NOMO-1 (cell line): Measurements from ENCODE around the gene MGAT5.

Experiments used
- DNase-seq, 2 experiments: peaks; one replicate each; lab custom pipeline; 2025; ENCODE audit not compliant: unreplicated experiment in 2 of 2; lab: John Stamatoyannopoulos, UW

Gene MGAT5

DNA sequence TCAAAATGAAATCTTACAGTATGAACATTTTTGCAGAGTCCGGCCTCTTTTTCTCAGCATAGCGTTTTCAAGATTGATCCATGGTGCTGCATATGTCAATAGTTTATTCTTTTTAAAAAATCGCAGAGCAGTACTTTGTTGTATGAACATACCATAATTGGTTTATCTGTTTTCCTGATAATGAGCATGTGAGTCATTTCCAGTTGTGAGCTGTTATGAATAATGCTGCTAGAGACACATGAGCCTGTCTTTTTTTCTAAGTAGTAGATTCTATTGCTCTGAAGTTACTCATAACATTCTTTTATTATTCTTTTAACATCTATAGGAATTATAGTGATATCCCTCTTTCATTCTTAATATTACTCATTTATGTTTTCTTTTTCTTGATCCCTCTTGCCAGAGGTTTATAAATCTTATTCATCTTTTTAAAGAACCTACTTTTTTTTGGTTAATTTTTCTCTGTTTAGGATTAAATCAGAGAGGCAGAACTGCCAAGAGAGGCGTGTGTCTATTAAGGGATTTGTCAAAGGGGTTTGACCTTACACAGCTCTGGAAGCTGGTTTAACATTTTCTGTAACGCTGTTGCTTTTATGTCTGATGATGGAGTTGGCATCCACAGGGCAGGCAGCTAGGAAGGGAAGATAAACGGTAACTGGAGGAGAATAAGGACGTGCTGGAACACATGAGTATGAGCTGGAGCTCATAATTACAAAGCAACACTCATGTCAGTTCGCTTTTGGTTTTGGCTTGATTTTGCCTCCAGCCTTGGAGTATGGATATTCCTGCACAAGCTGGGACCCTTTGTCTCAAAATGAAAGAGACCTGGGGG lies 47.4 kb downstream of the MGAT5 start:
- DNase-seq, result no peak

DNA sequence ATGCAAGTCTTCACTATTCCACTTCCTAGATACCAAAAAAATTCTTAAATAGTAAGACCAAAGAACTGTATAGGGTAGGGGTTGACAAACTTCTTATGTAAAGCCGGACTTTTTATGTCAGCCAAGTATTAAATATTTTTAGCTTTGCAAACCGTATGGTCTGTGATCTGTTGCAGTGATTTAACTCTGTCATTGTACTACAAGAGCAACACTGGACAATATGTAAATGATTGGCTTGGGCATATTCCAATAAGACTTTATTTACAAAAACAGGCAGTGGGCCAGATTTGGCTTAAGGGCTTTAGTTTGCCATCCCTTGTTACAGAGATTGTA lies 48.0 kb downstream of the MGAT5 start:
- DNase-seq, result no peak

DNA sequence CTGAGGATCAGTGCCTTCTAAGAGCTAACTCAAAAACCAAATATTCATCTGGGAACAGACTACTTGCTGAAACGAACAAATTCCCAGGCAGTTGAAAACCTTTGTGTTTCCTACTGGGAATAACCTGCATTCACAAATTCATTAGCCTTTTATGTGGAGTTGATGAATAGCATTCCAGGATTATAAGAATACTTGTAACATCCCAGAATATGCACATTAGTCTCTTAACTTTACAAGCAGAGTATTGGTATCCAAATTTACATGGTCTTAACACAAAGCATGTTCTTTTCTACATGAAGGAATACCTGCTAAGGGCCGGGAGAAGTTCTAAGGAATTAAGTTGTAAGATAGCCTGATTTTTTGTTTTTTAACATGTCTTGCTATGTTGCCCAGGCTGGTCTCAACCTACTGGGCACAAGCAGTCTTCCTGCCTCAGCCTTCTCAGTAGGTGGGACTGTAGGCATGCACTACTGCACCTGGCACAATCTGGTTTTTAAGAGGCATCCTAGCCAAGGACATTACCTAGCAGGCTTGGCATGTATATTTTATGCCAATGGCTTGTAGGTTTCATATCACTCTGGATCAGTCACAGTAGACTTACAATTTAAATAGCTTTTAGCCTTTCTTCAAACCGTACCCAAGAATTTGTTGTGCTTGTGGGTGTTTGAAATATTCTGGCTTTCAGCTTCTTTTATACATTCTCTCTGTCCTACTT lies 50.7 kb downstream of the MGAT5 start:
- no peak for DNase-seq

DNA sequence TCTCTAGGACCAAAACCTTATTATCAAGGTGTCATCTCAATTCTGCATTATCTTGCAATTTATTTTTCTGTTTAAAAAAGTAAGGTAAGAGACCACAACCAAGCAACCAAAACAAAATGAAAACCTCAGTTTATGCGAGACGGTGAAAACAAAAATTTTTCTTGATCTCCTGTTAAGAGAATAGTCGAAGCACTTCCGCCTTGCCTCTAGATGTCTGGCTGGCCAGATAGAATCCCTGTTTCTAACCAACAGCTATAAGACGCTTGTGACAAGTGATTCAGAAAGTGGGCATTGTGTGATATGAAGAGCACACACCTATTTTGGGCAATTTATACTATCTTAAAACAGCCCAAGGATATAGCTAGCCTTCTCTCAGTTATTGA lies 51.2 kb downstream of the MGAT5 start:
- DNase-seq, result no peak

DNA sequence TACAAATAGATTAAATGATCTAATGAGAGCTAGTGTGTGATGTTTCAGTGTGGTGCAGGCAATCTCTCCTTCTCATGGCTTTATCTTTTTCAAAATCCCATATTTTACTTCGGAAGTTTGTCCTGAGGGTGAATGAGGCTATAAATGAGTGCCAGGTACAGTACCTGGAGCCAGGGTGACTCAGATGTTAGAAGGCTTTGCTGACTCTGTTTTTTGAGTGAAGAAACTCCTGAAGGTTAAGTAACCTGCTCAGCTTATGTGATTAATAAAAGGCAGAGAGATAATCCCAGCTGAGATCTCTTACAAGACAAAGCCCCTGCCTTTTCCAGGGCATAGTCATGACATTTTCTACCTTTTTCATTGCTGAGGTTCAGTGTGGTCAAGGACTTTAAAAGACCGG lies 52.6 kb downstream of the MGAT5 start:
- no peak for DNase-seq

DNA sequence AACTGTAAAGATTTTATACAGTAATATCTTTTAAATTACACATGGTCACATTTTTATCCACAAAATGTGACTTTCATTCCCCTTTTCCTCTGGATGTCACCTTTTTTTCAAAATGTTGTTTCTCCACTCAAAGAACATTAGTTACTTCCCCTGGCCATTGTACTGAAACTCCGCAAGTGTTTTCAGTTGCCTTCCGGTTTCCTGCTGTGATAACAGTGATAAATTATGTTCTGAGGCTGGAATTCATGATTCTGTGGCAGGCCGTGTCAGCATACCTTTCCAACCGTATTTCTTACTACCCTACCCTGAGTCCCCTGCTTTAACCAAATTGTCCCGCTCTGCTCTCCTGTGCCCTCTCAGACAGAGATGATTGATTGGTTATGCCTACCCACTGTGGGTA lies 53.5 kb downstream of the MGAT5 start:
- DNase-seq, result no peak

DNA sequence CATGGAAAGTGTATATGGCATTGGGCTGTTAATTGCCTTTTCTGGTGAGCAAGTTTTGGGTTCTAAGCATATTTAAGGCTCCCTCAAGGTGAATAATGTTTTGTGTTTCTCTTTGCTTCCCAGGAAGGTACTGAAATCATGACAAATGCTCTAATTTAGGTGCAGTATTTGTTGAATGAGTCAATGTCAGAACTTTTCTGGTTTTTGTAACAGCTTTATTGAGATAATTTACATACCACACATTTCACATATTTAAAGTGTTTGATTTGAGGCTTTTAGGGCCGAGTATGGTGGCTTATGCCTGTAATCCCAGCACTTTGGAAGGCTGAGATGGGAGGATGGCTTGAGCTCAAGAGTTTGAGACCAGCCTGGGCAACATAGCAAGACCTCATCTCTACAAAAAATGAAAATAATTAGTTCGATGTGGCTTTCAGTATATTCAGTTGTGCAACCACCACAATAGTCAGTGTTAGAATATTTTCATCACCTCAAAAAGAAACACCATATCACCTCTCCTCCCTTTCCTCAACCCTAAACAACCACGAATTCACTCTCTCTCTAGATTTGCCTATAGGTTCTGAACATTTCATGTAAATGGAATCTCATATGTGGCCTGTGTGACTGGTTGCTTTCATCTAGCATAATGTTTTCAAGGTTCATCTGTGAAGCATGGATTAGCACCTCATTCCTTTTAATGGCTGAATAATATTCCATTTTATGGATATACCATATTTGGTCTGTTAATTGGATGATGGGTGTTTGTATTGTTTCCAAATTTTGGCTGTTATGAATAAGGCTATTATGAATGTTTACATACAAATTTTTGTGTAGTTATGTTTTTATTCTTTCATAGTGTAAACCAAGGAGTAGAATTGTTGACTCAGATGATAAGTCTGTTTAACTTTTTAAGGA lies 54.9 kb downstream of the MGAT5 start:
- DNase-seq, result no peak

DNA sequence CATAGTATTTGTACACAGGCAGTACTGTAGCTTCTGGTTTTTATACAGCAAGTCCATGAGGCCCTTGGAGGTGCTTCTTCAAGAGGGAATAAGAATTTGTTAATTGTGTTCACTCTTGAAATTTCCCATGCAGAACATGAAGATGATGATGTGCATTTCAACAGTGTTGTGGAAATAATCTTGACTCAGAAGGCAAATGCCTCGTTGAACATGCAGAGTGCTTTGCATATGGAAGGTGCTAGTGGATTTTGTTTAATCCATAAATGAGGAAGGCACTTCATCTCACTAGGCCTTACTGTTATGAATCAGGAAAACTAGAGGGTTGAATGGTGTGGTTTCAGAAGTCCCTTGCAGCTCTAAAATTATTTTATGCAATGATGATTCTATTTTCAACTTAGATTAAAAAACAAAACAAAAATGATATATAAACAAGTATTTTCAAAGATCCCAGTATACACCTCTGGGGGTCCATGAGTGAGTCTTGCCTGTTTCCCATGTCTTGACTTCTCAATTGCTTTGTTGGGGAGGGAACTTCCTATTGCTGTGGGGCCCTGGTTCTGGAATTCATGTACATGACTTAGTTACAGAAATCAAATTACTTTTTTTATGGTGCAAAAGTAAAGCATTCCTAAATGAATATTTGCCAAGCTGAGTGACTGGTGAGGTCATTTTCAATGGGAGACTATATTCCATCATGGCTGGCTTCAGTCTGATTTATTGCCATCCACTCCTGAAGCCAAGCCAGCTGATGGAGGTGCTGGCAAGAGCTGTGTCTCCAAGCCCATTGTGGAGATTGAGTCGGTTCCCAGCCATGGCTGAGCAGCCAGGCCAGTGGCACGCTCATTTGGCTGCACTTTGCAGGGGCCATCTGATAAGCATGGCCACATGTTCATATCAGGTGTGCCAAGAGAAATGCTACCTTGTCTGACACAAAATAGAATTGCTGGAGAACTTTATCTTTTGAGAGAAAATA lies 56.5 kb downstream of the MGAT5 start:
- no peak for DNase-seq

DNA sequence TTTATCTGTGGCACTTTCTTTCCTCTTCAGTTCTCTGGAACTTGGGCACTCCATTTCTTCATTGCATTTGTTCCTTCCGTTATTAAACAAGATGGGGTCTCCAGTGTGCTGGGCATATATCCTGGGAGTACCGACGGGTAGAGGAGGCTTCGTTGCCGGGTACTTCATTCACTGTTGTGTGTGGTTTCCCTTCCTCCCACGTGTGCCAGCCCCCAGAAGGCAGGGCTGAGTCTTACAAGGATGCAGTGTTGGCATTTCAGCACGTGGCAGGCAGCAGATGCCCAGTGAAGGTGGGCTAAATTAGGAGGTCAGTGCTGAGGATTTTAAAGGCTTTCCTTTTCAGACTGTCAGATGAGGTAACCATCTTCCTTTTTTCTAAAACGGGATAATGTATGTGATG lies 58.6 kb downstream of the MGAT5 start:
- DNase-seq, result no peak

DNA sequence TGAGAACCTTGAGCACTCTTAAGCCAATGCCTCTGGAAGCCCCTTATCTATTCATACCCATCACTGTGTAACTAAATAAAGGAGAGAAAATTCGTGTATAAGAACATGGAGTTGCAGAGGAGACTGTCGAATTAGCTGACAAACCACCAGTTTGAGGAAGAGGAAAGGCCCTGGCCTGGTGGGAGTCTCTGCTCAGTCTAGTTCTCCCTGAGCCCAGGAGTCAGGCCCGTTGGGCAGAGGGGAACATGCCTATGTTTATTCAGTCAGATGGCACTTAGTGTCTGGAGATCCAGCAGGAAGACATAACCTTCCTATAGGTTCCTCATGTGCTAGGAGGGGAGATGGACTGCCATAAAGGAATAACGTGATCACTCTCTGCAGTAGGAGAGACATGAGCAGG lies 60.3 kb downstream of the MGAT5 start:
- DNase-seq, result no peak

DNA sequence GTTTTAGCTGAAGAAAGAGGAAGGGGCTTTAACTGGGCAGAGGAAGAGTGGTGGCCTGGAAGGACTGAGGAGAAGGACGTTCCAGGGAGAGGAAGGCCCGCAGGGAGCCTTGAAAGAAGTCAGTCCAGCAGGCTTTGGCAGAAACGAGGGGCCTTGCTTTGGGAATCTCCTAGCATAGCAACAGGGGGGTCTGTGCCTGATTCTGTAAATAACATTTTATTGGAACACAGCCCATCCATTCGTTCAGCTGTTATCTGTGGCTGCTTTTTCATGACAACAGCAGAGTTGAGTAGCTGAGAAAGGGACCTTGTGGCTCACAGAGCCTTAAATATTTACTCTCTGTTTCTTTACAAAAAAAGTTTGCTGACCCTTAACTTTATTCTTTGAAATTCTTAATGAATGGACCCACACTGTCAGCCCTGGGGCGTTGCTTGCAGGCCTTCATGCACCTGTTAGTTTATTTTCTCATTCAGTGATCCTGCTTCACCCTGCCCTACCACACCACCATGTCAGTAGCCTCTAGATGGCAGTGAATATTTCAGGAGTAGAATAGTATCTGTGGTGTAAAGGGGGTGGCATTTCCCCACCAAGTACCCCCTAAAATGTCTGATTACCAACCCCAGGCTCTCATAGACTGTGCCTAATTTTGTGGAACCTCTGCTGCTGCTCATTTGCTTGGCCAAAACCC lies 61.0 kb downstream of the MGAT5 start:
- DNase-seq, result no peak

DNA sequence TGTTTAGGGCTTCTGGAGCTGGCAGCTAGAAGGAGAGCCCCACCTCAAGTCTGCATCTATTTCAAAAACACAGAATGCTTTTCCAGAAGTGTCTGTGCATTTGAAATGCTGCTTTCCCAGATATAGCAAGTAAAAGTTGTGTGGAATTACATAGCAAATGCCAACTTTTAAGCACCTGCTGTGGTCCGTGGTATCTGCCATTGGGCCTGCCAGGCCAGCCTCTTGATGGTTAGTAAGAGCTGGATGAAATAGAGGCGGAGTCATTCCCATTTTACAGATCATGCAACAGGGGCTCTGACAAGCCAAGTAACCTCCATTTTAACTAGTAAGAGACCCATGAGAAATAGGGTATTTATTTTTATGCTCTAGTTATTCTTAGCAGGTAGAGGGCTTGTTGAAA lies 61.6 kb downstream of the MGAT5 start:
- no peak for DNase-seq

DNA sequence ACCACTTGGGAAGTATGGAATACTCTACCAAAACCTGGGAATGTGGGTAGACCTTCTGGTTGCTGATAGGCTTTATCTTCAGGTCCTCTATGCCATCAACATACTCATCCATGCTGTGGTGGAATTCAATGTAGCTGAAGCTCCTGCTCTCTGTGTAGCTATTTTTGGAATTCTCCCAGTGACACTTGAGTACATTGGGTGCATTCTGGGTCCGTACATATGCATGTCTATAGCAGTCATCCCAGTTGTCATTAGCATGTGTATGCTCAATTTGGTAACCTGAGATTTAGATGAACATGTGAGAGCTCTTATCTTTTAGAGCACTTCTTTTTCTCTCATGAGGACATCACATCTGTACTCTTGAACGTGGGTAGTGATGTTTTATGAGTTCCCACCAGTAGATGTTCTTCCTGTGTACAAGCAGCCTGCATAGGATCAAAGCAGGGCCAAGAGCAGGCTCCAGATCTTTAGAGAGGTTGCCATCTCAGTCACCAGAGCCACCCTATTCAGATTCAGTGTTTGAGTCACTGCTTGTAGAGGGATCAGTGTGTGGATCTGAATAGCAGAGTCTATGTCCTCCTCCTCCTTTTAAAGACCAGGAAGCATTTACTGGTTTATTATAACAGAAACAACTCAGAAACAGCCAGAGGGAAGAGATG lies 65.9 kb downstream of the MGAT5 start:
- DNase-seq, result no peak

DNA sequence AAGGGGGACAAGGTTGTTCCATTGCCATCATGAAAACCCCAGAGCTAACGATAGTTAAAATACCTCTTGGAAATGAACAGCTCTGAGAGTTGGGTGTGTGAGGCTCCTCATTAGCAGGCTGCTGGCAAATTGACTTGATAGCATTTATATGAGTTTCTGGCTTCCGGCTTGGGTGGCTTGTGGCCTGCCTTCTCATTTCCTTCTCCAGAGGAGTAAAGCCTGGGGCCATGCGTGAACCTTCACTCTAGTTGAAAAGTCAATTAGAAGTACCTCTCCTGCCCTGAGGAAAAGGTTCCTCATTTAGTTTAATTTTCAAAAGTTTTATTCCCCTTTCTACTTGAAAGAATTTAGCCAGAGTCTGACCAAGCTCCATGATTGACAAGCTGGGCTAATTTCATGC lies 67.1 kb downstream of the MGAT5 start:
- DNase-seq, result peak; percentile 32 to 50

DNA sequence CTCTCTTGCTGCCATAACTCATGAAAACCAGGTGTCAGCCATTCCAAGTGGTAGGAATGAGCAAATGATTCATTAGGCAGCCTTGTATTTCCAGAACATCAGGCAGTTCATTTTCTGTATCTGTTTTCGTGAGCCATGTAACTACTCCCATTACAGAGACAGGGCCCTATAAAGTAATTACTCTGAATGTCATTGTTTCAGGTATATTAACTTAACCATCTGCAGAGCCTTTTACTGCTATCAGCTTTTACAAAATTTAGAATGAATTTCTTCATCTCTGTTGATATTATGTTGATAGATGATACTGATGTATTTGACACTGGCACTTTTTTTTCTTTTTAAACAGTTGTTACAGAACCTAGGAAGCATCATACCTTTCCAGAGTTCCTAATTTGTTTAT lies 69.9 kb downstream of the MGAT5 start:
- DNase-seq, result no peak

DNA sequence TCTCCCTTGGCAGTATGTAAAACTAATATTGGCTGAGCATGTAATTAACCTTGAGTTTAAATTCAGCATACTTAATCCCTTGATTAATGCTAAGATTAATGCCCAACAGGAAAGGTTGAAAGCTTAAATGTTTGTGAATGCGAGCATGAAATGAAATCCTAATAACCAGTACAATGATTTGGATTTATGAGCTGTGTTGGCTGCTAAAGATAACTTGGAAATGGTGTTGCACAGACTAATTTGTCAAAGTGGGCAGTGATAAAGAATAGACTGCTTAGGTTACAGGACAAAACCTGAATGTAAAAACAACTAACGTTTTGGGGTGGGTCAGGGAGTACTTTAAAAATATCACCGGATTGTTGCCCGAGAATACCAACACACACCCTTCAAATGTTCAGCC lies 70.6 kb downstream of the MGAT5 start:
- no peak for DNase-seq

DNA sequence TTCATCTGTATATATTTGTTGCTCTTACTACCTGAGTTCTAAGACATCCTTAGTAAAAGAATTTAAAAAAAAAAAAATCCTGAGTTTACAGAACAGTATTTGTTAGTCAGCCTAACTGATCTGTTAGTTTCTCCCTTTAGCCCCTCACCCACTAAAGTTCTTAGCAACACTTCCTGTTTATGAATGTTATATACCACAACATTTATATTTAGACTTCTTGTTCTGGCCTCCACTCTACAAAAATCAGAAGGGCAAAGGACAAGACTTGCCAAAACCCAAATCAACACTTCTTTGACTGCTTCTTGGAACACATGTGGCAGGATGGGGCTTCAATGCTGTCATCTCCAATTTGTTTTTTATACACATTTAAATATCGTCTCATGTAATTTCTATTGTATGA lies 71.1 kb downstream of the MGAT5 start:
- DNase-seq, result peak in 1 of 2 experiments; percentile 46

DNA sequence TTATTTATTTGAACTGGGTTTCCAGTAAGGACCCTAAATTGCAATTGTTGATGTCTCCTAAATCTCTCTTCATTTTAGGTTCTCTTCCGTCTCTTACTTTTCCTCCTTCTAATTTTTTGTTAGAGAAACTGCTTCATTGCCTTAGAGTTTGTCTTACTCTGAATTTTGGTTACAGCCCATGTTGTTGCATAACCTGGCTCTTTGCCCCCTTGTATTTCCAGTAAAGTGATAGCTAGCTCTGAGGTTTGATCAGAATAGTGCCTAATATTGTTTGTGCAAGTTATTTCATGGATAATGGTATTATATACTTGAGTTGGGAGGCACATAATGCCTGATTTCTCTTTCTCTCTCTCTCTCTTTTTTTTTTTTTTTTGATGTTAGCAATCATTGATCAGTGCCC lies 71.8 kb downstream of the MGAT5 start:
- DNase-seq, result no peak

DNA sequence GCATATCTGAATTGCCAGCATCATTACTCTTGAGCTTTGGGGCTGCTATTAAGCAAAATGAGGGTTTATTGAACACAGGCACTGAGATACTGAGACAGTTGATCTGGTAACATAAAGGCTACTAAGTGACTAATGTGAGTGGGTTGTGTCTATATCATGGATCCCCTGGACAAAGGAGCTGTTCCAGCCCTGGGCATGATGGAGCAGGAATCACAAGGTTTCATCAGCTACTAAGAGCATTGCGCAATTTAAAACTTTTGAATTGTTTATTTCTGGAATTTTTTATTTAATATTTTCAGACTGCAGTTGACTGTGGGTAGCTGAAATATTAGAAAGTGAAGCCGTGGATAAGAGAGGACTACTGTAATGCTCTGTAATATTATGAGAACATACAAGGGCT lies 73.5 kb downstream of the MGAT5 start:
- DNase-seq, result no peak
